HG03378 (cell line): ENCODE results near the gene TRPC4.

Experiments
- ATAC-seq: cut with Tn5 transposase; IDR thresholded peaks from one replicate; pipeline ENCODE4 v1.9.1; 2021; ENCODE audit warnings: mild to moderate bottlenecking, moderate library complexity; ENCODE audit not compliant: unreplicated experiment

Gene TRPC4

DNA sequence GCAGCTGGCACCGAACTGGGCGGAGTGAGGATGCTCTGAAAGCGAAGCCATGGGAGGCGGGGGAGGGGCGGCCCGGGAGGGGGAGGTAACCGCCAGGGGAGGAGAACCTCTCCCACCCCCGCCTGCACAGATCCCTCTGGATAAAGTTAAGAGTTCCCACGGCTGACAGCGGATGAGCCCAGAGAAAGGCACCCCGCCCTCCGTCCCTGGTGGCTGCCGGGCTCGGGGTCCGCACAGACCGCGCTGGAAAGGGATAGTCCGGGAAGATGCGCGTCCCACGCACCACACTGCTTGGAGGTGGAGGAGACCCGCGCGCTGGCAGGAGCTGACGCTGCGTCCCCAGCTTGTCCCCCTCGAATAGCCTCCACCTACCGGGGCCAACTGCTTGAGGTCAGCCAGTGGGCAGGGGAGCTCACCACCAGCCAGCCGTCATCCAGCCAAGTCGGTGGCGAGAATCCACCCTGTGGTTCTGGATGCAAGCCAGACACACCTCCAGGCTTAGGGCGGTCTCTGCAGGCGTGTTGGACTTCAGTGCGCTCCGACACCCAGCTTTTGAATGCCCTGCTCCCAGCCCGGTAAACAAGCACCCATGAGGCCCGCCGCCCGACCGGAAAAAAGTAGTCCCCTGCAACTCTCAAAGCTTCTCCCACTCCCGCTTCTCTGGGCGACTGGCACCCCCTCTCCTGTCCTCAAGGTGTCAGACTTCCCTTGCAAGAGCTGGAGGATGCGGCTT, at the start of gene TRPC4:
TRPC4 (minus strand) TSS at position 17 of the 733 bp plus-strand sequence. CDS start 86,439 bp downstream, outside the sequence.
- ATAC-seq: no peak

DNA sequence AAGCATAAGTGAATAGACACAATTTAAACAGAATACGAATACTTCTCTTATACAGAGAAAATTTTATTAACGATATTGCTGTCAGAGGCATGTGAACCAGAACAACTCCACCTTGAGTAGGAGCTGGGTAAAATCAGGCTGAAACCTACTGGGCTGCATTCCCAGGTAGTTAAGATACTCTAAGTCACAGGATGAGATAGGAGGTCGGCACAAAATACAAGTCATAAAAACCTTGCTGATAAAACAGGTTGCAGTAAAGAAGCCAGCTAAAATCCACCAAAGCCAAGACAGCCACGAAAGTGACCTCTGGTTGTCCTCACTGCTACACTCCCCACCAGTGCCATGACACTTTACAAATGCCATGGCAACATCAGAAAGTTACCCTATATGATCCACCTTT, 49.2 kb upstream of the TRPC4 start:
- no peak for ATAC-seq

DNA sequence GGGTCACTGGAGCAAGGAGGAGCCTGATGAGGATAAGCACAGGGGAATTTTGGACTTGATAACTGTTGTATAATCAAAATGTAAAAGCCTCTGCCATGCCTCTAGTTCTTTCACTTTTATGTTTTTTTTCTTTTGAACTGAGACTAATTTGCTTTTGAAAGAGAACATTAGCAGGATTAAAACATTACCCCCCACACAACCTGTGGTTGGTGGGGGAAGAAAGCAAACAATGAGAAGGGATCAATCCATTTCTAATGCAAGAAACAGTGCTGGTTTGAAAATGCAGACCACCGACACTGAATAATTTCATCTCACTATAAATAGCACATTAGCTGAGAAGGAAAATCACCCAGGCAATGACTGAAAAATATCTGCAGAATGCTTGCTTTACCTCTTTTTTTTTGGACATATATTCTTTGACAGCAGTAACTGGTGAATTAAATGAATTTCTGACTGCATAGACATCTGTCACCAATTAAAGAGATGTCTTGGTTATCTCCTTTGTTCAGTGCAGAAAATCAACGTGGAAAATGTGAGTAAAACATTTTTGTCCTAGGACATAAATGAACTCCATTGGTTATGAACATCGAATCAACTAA, 48.6 kb upstream of the TRPC4 start:
- ATAC-seq: no peak

DNA sequence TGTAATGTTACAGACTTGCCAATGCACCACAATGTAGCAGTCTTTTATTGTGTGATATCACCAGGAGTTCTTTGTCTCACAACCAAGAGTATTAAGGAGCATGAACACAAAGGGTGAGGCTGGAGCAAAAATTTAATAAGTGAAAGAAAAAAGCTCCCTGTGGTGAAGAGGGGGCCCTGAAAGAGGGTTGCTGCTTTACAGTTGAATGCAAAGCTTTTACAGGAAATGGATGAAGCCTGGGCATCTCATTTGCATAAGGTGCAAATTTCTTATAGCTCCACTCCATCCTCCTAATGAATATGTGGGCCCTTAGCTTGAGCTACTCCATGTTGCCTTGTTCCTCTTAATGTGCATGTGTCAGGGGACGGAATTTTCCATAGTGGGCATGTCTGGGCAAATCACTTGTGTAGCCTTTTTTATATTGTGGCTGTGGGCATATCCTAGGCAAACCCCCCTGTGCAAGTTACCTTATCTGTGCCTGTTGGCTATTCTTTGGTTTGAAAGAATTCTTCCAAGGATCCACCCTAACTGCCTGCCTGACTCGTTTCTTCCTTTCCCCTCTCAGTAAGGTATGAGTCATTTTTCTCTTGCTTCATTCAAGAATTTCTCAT, 45.3 kb upstream of the TRPC4 start:
- ATAC-seq: no peak

DNA sequence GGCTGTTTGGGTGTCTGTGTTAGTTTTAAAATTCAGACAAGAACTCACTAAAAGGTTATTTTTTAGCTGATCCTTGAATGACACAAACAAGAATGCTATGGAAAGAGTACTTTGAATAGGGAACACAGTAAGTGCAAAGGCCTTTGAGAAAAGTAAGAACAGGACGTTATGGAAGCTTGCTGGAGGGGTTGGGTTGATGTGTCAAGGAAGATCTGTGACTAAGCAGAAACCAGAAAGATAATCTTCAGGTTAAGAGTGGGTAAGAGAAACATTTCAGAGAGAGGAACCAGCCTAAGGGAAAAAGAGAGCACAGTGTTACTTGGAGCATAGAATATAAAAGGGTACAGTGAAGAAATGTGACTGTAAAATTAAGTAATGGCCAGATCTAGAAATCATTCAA, 41.2 kb upstream of the TRPC4 start:
- no peak for ATAC-seq

DNA sequence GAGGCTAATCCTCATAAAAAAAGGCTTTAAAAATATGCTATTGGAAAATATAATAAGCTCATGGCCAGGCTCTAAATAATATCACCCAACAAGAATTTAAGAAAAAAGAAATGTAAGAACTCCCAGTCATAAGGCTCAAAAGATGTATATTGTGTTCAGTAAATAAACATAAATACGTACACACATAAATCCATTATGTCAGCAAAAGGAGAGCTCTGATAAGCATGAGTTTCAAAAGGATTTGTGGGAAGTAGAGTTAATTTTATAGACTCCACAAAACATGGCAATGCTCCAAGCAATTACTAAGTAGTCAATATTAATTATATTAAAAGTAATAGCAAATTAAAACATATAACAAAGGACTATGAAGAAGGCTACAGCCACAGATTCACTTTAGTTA, 37.3 kb upstream of the TRPC4 start:
- ATAC-seq: no peak

DNA sequence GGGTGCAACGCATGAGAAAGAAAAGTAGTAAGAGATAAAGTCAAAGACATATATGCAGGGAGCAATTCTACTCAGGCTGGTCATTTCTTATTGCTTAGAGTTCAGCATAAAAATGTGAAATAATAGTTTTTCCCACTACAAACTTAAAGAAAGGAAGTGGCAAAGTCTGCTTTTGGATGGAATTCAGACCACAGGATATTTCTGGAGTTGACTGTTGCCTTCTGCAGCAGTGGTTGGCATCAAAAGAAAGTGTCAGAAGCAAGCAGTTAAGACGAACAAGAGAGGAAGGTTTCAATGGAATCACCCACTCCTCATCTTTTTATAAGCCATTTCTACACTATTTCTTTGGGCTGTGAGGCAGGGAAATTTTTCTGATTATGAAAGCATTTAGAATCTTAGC, 36.2 kb upstream of the TRPC4 start:
- ATAC-seq: no peak

DNA sequence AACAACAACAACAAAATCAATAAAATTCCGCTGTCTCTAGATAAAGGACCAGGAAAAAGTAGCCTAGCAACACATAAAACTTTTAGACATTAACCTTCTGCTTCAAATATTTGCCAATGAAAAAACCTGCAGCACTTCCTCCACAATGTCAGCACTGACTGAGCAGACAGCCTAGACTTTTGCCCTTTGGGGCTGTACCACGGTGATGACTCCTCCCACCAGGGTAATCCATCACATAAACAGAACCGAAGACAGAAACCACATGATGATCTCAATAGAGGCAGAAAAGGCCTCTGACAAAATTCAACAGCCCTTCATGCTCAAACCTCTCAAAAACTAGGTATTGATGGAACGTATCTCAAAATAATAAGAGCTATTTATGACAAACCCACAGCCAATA, 30.2 kb upstream of the TRPC4 start:
- ATAC-seq: no peak

DNA sequence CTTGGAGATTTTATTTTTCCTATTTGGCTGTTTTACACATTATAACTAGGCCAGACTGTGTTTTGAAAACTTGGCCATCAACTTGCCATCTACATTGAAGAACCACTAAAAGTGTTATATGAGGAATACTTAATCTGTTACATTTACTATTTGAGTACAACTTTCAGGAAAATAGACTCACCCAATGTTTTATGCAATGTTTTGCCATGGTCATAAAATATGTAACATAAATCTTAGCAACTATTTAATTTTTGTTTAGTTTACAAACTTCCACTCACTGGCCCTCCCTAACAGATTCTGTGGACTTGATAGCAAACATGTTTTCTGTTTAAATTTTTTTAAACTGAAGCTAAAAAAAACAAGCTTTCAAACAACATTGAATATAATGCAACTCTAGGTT, 23.7 kb upstream of the TRPC4 start:
- ATAC-seq: no peak

DNA sequence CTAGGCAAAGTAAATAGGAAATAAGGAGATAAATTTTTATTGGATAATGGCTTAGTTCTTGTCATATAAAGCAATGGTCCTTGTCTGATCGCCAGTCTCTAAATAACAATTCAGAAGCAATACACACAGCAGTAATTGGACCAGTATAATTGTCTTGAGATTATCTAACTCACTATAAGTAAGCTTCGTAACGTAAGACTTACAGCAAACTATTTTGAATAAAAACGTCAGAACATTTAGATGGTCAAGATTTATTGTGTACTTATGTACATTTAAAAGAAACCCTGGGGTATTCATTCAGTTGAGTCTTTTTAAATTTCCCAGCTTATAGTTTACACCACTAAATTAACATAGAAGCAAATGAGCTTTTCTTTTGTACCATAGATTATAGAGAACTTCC, 20.2 kb upstream of the TRPC4 start:
- ATAC-seq: no peak

DNA sequence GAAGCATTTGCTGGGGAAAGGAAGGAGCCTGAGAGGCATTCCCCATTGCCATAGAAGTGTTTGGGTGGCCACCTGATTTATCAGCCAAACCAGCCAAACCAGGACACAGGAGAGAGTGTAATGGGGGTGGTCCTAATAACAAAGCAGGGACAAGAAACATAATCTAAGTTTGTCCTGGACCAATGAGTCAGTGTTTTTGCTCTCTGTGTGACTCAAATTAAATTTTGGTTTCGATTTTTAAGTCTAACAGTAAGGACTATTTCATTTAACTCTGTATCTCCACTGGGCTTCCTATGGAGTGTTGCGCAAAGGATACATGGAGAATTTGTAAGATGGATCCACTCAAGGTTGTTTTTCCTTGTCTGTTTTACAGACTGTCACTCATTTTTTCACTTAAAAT, 19.5 kb upstream of the TRPC4 start:
- no peak for ATAC-seq

DNA sequence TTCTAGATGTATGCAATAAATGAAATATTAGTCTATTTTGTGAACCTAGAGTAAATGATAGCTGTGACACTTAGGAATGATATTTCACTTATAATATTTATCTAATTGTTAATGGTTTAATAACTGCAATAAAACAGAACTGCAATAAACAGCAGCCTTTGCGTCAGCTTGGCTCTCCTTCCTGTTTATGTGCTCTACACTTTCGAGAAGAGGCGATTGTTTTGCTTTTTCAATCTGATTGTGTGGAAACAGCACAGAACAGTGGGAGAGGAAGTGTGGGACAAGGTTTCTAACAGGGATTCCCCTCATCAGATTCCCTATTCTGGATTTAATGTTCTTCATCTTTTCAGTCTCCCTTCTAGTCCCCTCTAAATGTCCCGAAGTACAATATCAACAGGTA, 17.3 kb upstream of the TRPC4 start:
- ATAC-seq: no peak

DNA sequence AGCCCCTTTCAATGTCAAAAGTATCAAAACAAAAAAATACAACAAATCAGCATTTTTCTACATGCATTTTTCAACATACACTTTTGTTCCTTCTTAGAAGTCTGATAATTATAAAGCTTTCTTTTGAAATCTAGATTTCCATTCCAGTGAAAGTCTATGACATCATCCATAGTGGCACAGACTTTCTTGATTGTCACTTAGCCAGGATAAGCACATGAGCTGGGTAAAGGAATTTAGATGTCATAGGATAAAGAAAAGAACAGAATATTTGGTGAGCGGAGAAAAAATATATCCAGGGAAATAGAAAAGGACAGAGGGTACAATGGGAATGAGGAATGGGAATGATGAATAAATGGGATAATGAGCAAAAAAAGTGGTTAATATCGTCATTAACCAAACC, 15.1 kb upstream of the TRPC4 start:
- ATAC-seq: no peak

DNA sequence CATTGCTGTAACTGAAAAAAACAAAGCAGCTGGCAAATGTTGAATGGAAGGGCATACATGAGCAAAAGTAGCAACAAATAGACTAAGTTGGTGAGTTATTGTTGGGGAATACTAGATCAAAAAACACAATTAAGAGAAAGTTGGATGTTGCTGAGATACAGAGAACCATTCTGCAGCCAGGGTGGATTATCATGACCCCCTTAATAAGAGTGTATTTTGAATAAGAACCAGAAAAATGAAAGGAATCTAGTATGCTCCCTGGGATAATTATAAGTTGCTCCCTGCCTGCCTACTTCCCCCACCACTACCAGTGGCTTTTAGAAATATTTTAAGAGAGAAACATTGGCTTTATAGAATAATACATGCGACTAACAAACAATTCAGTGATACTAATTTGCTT, 14.5 kb upstream of the TRPC4 start:
- no peak for ATAC-seq

DNA sequence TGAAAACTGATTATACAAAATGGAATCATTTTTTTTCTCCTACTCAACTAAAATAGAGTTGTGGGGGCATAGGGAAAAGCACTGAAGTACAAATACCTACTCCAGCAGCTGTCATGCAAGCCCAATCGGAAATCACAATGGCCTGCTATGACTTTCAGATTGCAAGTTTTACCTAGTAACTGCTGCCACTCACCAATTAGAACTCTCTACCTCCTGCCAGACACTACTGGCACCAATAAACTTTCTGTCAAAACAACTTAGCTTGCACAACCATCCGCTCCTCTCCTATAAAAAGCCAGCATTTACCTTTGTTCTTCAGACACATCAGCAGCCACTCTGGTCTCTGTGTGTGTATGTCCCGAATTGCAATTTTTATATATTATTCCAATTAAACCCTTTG, 9.3 kb upstream of the TRPC4 start:
- no peak for ATAC-seq

DNA sequence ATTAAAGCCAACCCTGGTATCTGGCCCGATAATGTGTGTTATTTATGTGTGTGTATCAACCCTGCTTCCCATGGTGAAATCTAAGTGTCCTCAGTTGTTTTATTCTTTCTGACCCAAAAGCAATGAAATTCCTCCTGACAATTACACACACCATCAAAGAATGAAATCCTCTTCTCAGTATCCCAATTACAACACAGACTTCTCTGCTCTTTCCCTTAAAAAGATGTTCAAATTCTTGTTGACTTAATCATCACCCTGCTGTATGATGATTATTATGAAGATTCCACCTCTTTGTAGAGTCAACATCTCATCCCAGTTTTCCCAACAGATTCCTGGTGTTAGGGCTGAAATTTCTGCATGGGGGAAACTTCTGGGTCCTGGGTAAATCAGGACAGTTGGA, 8.9 kb upstream of the TRPC4 start:
- no peak for ATAC-seq

DNA sequence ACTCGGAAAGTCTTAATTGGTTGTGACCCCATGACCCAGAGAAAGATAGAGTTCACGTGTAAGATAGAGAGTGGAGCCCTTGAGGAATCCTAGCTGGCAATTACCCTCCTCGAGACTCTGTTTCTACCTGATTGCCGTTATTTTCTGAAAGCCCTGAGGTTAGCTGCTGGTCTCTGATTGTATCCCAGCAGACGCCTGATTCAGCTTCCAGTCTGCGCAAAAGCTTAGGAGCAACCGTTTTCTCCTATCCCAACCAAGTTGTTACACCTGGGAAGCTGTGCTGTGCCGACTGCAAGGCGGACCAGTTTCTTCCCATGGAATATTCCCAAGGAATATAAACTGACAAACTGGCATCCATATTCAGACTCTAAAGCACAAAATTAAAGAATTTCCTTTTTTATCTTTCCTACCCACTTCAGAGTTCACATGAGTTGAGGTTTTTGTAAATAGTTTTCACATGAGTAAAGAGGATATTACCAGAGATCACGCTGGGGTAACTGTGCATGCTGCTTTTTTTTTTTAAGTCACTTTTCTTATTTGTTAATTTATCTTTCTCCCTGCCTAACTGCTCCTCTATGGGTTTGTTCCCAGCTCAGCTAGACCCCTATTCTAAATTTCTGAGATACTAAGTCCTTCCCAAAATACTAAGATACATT, 1.5 kb upstream of the TRPC4 start:
- no peak for ATAC-seq

DNA sequence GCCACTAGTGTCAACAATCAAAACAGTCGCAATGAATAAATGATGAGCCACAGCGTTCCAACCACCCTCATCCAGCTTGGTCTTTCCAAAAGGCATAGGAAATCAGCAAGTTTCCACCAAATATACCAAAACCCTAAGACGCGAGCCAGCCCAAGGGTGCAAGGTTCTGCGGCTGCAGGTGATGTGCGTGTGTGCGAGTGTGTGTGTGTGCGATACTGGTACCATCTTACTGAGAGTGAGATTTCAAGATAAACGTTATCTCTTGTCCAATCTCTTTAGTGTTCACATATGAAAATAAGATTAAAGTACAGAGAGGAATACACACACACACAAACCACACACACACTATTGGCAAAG, 895 bp upstream of the TRPC4 start:
- ATAC-seq: no peak

DNA sequence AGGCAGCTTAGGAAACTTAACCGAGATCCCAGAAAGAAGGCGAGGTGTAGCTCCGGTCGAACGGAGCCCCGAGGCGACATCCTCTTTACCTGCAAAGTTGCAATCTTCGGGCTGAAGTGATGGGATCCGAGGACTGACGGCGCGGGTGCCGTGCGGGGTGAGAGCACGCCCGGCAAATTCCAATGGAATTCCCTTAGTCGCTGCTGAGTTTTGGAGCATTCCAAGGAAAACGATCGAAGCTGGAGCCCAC, 141 bp downstream of the TRPC4 start:
- ATAC-seq: no peak

DNA sequence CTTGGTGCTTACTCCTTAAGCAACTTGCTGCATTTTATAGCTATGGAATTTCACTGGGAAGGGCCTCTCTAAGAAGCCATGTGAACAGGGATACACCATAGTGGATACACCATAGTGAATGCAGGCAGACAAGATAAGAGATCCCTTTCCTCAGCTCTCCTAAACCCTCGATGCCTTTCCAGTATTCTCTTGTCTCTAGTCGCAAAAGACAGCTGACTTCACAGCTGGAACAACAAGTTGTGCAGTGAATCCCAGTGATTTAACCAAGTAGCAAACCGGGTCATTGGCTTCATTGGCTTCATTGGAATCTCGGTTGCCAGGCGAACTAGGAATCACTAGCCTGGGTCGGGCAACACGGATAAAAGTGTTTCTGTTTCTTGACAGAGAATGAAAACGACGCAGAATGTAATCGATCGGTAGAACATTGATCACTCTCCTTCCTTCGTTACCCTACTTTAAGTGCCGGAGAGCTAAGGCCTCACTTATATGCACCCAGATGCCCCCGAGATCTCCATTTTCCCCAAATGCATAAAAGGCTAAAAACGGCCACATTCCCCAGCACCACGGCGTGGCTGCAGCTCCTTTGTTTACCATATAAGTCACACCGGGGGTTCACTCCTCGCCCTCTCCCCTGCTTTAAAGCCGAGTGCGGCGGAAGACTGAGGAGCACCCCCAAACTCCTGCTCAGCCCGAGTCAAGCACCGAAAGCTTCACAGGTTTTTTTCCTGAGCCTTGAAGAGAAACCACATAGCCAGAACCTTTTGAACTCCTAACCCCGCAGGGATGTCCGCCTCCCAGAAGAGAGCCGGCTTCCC, 674 bp downstream of the TRPC4 start:
- ATAC-seq: no peak

DNA sequence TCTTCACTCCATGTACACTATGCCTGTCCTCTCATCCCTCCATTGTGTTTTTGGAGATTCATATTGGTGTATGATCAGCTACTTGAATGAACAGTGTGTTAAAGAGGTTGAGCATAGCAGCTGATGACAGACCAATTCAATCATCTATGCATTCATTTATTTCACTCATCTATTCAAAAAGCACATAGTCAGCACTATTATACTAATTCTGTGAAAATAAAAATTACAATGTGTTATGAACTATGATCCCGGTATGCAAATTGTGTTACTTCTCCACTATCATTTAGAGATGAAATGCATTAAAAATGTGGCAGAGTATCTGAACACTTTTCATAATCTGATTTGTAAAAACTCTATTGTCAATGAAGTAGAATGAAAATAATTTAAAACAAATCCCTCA, 5.9 kb downstream of the TRPC4 start:
- no peak for ATAC-seq

DNA sequence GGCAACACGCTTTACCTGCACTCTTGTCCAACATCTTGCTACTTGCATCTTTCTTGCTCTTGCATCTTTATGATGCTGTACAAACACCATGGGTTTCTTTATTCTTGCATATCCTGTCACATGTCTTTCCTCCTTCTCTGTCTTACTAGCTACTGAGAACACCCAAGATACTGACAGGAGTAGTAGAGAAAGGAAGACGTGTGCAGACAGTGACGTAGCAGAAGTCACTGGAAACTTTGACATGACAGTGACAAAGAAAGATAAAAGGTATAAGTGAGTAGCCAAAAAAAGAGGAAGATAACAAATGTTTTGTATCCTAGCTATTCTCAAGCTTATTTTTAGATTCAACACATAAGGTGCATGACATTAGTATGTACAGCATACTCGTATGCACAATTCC, 34.2 kb downstream of the TRPC4 start:
- no peak for ATAC-seq
